Measurements from ENCODE around the gene KIF13A.

KIF13A gene

GRCh38 chr6:17881085-17881858 is 106.2 kb downstream of the KIF13A start:
- Histone ChIP-seq H3K9ac (ENCODE audit: low read length) (no peak overlapping the region), H3K4me1 (ENCODE audit: low read length) (peaks cover 32% of the 10 kb centered on the region), H3K36me3 (replicated peaks; ENCODE audit: low read depth, low read length) (no peaks in the 10 kb centered on the region), H3K27me3 (ENCODE audit: low read depth, low read length) (0 out of 2 replicates have a peak, but pooled peaks cover 8% of the 10 kb centered on the region), H3K9me3 (ENCODE audit: insufficient read depth, low read length) (no peaks in the 10 kb centered on the region), H3K79me2 (ENCODE audit: low read length) (no peaks in the 10 kb centered on the region), H3K4me3 (ENCODE audit: low read length) (no peak overlapping the region), H4K20me1 (ENCODE audit: insufficient read depth, low read length) (no peaks in the 10 kb centered on the region), H3K27ac (ENCODE audit: low read length) (no peak overlapping the region), H2AFZ (ENCODE audit: low read depth, low read length) (no peak overlapping the region), H3K4me2 (ENCODE audit: low read length) (no peak overlapping the region)
- TF ChIP-seq EZH2phosphoT487 (IDR thresholded peaks at IDR 0.05; ENCODE audit: low read depth) (no peak), CTCF (IDR thresholded peaks at IDR 0.05; ENCODE audit: low read depth, low read length) (no peak)

DNA sequence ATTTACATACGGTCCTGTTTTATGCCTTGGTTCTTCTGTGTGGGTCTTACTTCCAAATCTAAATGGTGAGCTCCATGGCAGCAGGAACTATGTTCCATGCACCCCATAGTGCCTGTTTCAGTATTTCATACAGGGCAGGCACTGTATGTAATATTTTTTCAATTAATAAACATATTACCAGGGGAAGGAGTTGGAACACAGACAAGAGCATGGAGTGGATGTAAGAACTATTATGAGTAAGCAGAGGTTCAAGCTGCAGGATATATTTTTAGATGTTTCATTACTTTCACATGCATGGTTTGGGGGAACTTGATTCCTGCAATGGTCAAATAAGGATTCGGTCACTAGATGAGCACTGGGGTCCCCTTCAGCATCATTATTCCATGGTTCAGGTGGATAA is 108.3 kb downstream of the KIF13A start:
- Histone ChIP-seq H3K4me2 (ENCODE audit: low read length) (no peak overlapping the region), H3K79me2 (ENCODE audit: low read length) (no peaks in the 10 kb centered on the region), H3K27ac (ENCODE audit: low read length) (no peak overlapping the region), H3K4me1 (ENCODE audit: low read length) (peaks cover 14% of the 10 kb centered on the region), H4K20me1 (ENCODE audit: insufficient read depth, low read length) (no peaks in the 10 kb centered on the region), H3K4me3 (ENCODE audit: low read length) (no peak overlapping the region), H2AFZ (ENCODE audit: low read depth, low read length) (no peak overlapping the region), H3K9me3 (ENCODE audit: insufficient read depth, low read length) (no peaks in the 10 kb centered on the region), H3K27me3 (ENCODE audit: low read depth, low read length) (0 out of 2 replicates have a peak, but pooled peaks cover 8% of the 10 kb centered on the region), H3K9ac (ENCODE audit: low read length) (no peak overlapping the region), H3K36me3 (replicated peaks; ENCODE audit: low read depth, low read length) (no peaks in the 10 kb centered on the region)
- no peak for TF ChIP-seq CTCF (IDR thresholded peaks at IDR 0.05; ENCODE audit: low read depth, low read length)
- no peak for TF ChIP-seq EZH2phosphoT487 (IDR thresholded peaks at IDR 0.05; ENCODE audit: low read depth)

DNA sequence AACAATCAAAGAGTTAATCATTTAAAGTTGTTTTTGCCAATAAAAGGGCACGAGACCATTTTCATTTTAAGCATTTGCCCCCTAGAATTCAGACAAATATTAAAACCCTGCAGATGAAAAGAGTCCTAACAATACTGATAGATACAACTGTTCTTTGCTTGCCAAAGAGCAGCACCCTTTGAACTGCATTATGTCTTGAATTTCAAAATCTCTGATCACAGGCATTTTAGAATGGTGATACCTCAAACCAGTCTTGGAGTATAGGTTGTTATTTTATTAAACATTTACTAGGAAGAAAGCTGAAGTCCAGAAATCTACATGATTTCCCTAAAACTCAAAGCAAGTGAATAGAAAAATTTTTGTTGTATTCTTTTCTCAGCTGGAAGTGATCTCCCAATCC is 108.7 kb downstream of the KIF13A start:
- Histone ChIP-seq H3K4me1 (ENCODE audit: low read length) (peaks cover 9% of the 10 kb centered on the region), H3K9ac (ENCODE audit: low read length) (no peak overlapping the region), H3K79me2 (ENCODE audit: low read length) (no peaks in the 10 kb centered on the region), H4K20me1 (ENCODE audit: insufficient read depth, low read length) (no peaks in the 10 kb centered on the region), H3K27me3 (ENCODE audit: low read depth, low read length) (0 out of 2 replicates have a peak, but pooled peaks cover 8% of the 10 kb centered on the region), H3K9me3 (ENCODE audit: insufficient read depth, low read length) (no peaks in the 10 kb centered on the region), H3K36me3 (replicated peaks; ENCODE audit: low read depth, low read length) (no peaks in the 10 kb centered on the region), H2AFZ (ENCODE audit: low read depth, low read length) (no peak overlapping the region), H3K4me2 (ENCODE audit: low read length) (no peak overlapping the region), H3K27ac (ENCODE audit: low read length) (no peak overlapping the region), H3K4me3 (ENCODE audit: low read length) (no peak overlapping the region)
- TF ChIP-seq EZH2phosphoT487 (IDR thresholded peaks at IDR 0.05; ENCODE audit: low read depth) (no peak), CTCF (IDR thresholded peaks at IDR 0.05; ENCODE audit: low read depth, low read length) (no peak)

DNA sequence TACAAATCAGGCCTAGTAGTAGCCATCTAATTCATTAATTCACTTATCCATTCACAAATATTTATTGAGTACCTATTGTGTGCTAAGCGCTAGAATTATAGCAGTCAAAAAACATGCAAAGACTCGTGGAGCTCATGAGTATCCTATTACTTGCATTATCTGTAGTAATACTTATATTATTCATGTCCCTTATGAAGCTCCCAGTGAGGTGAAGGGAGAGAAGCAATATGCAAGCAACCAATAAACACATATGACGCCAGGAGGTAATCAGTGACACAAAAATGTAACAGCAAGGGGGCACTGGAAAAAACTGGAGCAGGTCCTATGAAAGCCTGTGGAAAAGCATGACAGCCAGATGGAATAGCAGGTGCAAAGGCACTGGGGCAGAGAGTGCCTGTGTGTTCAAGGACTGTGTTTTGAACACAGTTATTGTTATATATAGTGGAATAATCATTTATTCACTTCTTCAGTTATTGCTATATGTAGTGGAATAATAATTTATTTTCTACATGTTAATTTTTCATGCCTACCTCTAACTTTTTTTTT is 109.5 kb downstream of the KIF13A start:
- Histone ChIP-seq H4K20me1 (ENCODE audit: insufficient read depth, low read length) (no peaks in the 10 kb centered on the region), H3K79me2 (ENCODE audit: low read length) (no peaks in the 10 kb centered on the region), H3K27ac (ENCODE audit: low read length) (no peak overlapping the region), H3K4me1 (ENCODE audit: low read length) (peaks cover 2% of the 10 kb centered on the region; the same call in 1 of the 2 replicates), H2AFZ (ENCODE audit: low read depth, low read length) (no peak overlapping the region), H3K36me3 (replicated peaks; ENCODE audit: low read depth, low read length) (no peaks in the 10 kb centered on the region), H3K27me3 (ENCODE audit: low read depth, low read length) (0 out of 2 replicates have a peak, but pooled peaks cover 8% of the 10 kb centered on the region), H3K9ac (ENCODE audit: low read length) (no peak overlapping the region), H3K9me3 (ENCODE audit: insufficient read depth, low read length) (no peaks in the 10 kb centered on the region), H3K4me3 (ENCODE audit: low read length) (no peak overlapping the region), H3K4me2 (ENCODE audit: low read length) (no peak overlapping the region)
- TF ChIP-seq EZH2phosphoT487 (IDR thresholded peaks at IDR 0.05; ENCODE audit: low read depth): no peak
- no peak for TF ChIP-seq CTCF (IDR thresholded peaks at IDR 0.05; ENCODE audit: low read depth, low read length)
